NCI-H128 (cell line): ENCODE data around the gene RPS6KB2.

ENCODE experiments used
- DNase-seq: peaks from one replicate; lab custom pipeline; 2025; ENCODE audit not compliant: unreplicated experiment; lab: John Stamatoyannopoulos, UW

RPS6KB2 gene

GRCh38 chr11:67410369-67410831 is 17.9 kb upstream of the RPS6KB2 start:
- DNase-seq = no peak

GRCh38 chr11:67410984-67411784 is 17.1 kb upstream of the RPS6KB2 start:
- DNase-seq = no peak

DNA sequence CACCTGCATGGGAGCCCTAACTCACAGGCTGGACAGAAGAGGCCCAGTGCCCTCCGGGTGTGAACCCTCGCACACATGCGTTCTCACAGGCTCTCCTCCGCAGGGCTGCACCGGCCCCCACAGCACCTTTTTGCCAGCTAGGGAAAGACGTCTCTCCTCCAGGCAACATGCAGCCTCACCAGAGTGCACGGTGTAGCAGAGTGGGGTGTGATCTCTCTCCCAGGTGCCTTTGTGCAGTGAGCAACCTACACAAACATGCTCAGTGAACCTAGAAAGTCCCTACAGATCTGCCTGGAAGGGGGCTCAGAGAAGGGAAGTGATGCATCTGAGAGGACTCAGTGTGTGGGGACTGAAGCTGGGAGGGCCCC is 16.5 kb upstream of the RPS6KB2 start:
- DNase-seq = no peak

- DNase-seq = no peak
Measured at GRCh38 chr11:67412495-67413179, 15.7 kb upstream of the RPS6KB2 start.

- DNase-seq = no peak
Measured at GRCh38 chr11:67413266-67413849, 14.9 kb upstream of the RPS6KB2 start.

- no peak for DNase-seq
Measured at GRCh38 chr11:67415501-67416304, 12.6 kb upstream of the RPS6KB2 start, which contains the start of gene CARNS1. Gene CARNS1, plus strand, starts transcription at chr11:67415678. Its CDS starts 522 bp downstream, at chr11:67416200.

DNA sequence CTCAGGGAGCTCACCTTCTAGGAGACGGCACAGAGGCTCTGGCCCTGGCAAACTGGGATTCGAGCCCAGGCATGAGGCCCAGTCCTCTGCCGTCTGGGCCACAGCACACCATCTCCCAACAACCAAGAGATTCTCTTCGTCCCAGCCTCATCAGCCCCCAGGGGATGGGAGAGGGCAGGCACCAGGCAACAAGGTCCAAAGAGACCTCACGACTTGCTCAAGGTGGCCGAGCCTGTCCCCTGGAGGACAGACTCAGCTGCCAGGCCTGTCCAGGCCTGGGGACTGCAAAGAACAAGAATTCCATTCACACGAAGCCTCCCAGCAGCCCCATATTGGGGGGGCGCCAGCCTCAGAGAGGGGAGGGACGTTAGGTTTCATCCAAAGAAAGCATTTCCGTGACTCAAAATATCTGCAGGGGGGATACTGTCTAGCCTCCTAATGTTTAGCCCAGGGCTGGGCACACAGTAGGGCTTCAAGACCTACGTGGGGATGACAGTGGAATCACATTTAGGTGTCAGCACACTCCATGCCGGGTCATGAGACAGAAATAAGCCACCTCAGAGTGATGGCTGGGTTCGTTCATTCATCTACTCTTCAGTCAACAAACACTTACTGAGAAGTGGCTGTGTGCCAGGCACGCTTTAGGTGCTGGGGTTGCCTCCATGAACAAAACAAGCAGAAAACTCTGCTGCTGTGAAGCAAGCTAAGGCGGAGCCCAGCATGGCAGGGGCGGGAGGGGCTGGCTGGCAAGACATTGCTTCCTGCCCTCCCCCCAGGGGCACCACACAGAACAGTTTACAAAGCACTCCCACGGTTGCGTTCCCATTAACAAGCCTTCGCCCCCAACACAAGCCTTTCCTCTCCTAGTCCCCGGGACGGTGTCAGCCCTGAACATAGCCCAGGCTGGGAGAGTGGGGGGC is 11.6 kb upstream of the RPS6KB2 start:
- no peak for DNase-seq

DNA sequence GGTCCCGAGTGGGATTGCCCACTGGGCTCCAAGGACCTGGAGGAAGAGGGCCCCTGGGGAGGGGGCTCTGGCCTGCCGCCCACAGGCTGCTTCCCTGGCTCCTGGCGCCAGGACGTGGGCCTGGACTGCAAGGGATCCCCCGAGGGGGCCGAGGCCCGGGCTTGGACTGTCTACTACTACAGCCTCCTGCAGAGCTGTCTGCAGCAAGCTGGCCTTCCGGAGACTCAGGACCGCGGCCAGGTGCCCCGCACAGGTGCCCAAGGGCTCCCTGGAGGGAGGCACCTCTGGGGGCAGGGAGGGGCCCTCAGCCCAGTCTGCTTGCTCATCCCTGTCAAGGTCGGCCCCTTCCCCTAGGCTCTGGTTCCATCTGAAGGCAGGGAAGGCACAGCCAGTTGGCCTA is 10.9 kb upstream of the RPS6KB2 start:
- no peak for DNase-seq

- DNase-seq = no peak
Measured at GRCh38 chr11:67418476-67419281, 9.6 kb upstream of the RPS6KB2 start.

DNA sequence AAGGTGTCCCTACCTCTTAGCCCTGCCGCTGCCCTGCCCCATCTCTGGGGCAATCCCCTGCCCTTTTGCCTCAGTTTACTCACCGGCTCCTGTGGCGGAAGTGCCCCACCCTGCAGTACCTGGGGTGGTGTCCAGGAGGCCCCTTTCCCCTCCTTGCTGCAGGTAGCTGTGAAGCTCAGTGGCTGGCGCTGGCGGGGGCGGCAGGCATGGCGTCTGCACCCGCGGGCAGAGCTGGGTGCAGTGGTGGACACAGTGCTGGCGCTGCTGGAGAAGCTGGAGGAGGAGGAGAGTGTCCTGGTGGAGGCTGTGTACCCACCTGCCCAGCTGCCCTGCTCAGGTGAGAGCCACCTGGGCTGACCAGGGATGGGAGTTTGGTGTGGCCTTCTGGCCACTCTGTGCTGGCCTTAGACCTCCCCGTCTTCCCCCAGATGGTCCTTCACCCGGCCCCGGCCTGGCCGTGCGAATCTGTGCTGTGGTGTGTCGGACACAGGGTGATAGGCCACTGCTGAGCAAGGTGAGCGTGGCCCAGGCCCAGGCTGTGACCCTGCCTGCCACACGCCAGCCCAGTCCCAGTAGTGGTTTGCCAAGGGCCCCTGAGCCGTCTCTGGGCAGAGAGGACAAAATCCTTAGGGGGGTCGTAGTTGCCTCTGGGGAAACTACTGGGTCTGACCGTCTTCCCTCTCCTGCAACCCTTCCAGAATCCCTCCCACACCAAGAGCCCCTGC is 8.8 kb upstream of the RPS6KB2 start:
- DNase-seq = no peak

DNA sequence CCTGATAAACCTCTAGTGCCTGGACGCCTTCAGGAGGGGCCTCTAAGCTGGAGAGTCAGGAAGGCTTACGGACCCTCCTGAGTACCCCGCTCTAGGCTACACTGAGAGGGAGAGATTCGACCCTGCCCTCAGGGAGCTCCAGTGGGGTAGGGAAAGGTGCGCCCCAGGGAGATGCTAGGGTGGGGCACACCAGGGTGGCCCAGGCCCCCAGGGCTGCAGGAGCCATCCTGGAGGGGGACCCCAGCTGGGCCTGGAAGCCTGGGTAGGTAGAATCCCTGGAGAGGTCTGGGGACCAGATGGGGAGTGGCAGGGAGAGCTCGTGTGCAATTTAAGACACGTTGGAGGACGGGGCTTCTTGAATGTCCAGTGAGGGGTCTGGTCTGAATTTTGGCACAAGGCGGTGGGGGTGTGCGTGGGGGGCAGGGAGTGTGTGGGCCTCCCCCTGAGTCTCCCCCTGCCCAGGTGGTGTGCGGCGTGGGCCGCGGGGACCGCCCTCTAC is 8.1 kb upstream of the RPS6KB2 start:
- DNase-seq = no peak

GRCh38 chr11:67420646-67421429 is 7.5 kb upstream of the RPS6KB2 start:
- DNase-seq = peak; percentile 75

DNA sequence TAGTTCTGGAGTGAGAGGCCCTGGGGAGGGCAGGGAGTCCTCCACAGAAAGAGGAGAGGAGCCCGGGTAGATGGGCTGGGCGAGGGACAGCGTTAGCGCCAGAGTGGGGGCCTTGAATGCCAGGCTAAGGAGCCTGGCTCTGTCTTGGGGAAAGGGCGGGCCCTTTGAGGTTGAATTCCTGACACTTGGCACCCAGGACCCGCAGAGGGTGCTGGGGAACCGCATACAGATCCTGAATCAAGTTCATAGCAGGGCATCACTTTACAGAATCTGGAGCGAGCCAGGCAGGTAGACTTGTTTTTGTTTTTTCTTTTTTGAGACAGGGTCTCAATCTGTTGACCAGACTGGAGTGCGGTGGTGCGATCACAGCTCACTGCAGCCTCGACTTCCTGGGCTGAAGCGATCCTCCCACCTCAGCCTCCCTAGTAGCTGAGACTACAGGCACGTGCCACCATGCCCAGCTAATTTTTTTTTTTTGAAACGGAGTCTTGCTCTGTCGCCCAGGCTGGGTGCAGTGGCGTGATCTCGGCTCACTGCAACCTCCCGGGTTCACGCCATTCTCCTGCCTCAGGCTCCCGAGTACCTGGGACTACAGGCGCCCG is 6.8 kb upstream of the RPS6KB2 start:
- no peak for DNase-seq

GRCh38 chr11:67422891-67423290 is 5.4 kb upstream of the RPS6KB2 start:
- DNase-seq = no peak

DNA sequence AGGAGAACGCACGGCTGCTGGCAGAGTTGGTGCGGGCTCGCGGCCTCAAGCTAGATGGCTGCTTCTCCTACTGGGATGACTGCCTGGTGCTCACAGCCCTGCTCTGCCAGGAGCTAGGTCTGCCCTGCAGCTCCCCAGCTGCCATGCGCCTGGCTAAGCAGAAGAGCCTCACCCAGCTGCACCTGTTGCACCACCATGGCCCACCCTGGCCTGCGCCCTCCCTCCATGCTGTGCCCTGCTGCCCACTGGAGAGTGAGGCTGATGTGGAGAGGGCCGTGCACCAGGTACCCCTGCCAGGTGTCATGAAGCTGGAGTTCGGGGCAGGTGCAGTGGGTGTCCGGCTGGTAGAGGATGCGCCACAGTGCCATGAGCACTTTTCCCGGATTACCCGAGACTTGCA is 4.8 kb upstream of the RPS6KB2 start:
- no peak for DNase-seq

DNA sequence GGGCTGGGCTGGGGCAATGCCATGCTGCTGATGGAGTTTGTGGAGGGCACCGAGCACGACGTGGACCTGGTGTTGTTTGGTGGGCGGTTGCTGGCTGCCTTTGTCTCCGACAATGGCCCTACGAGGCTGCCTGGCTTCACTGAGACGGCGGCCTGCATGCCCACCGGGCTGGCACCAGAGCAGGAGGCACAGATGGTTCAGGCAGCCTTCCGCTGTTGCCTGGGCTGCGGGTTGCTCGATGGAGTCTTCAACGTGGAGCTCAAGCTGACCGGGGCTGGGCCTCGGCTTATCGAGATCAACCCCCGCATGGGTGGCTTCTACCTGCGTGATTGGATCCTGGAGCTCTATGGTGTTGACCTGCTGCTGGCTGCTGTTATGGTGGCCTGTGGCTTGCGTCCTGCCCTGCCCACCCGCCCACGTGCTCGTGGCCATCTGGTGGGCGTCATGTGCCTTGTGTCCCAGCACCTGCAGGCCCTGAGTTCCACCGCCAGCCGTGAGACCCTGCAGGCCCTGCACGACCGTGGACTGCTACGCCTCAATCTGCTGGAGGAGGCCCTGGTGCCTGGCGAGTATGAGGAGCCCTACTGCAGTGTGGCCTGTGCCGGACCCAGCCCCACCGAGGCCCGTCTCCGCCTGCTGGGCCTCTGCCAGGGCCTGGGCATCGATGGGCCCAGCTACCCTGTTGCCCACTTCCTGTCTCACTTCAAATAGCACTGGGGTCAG is 4.2 kb upstream of the RPS6KB2 start:
- no peak for DNase-seq
